Hepatocyte (in vitro differentiated cells): Measurements from ENCODE around the gene RXRA.

Experiments used
- CTCF ChIP-seq: fragments of 200-600 bp; sonication (generic); IDR thresholded peaks from 2 replicates; pipeline ENCODE4 v1.5.1; 2016; ENCODE audit warnings: antibody characterized with exemption, mild to moderate bottlenecking; ENCODE audit not compliant: poor library complexity
- EZH2 ChIP-seq: fragments of 200-600 bp; sonication (generic); IDR thresholded peaks from 2 replicates; pipeline ENCODE4 v1.6.1; 2016; ENCODE audit warnings: antibody characterized with exemption, mild to moderate bottlenecking, borderline replicate concordance
- EZH2phosphoT487 ChIP-seq: fragments of 200-600 bp; sonication (generic); IDR thresholded peaks from one replicate; pipeline ENCODE4 v1.6.1; 2018; ENCODE audit warnings: antibody characterized with exemption, mild to moderate bottlenecking, low read depth, moderate library complexity; ENCODE audit not compliant: unreplicated experiment, severe bottlenecking

GRCh38 chr9:134358026-134358661 is 31.9 kb downstream of the RXRA start:
- TF ChIP-seq CTCF (no peak), EZH2 (no peak), EZH2phosphoT487 (no peak)
